OCI-LY1 (cell line): ENCODE results near the gene TUBA4A.

Source experiments
- CTCF ChIP-seq: fragments of 200-600 bp; sonication (generic), shearing (Covaris generic); IDR thresholded peaks from 2 replicates; pipeline ENCODE4 v1.5.1; 2017; ENCODE audit warnings: mild to moderate bottlenecking, antibody characterized with exemption, low read length, moderate library complexity, mixed read lengths
- EZH2 ChIP-seq: fragments of 200-600 bp; sonication (generic), shearing (Covaris generic); IDR thresholded peaks from 2 replicates; pipeline ENCODE4 v1.8.0; 2017; ENCODE audit warnings: borderline replicate concordance, mixed run types, mild to moderate bottlenecking, antibody characterized with exemption, low read length, moderate library complexity, mixed read lengths

GRCh38 chr2:219287580-219288265 lies 34.0 kb upstream of the TUBA4A start:
- TF ChIP-seq EZH2 (no peak), CTCF (no peak)
